Stomach (tissue), 4 donors: ENCODE measurements around the gene OSBP2.

Source experiments
- CTCF ChIP-seq, 7 experiments: fragments of 450-650 bp in 4 of 7; fragments of 200-600 bp in 3 of 7; sonication (generic) in 3 of 7; IDR thresholded peaks; one replicate each; pipeline ENCODE4 v1.5.1; 2016 to 2019; ENCODE audit warnings: antibody characterized with exemption in 7 of 7, control low read depth in 2 of 7, mild to moderate bottlenecking in 1 of 7
- POLR2A ChIP-seq, 4 donors: fragments of 450-650 bp; IDR thresholded peaks; one replicate each; pipeline ENCODE4 v1.6.1; 2016; ENCODE audit warnings: antibody characterized with exemption in 4 of 4, control low read depth in 2 of 4, mild to moderate bottlenecking in 1 of 4, moderate library complexity in 1 of 4
- POLR2AphosphoS5 ChIP-seq, 3 donors: sonication (generic); formaldehyde crosslinking; IDR thresholded peaks; one replicate each; pipeline ENCODE4 v1.6.1; 2016; ENCODE audit warnings: antibody characterized with exemption in 3 of 3

GRCh38 chr22:30947173-30947815, 252.6 kb downstream of the OSBP2 start:
- no peak for TF ChIP-seq POLR2A (IDR thresholded peaks at IDR 0.05)
- no peak for TF ChIP-seq CTCF (IDR thresholded peaks at IDR 0.05)
- TF ChIP-seq POLR2AphosphoS5 (IDR thresholded peaks at IDR 0.05): peak in 1 of 3 donors; percentile 8
